Right atrium auricular region (tissue), 2 donors: ENCODE measurements around the gene SEMA5A. TPM values are rescaled to one million over a fixed set of nuclear protein-coding genes. Genes with fewer than 3 reads are reported as not detected.

ENCODE experiments used
- DNase-seq: peaks from one replicate; pipeline ENCODE4 v3.0.0-alpha.2; 2019; ENCODE audit warnings: low spot score
- H3K27ac ChIP-seq, 2 donors: fragments of 200-600 bp; sonication (generic); 1 replicate in 1 of 2; 2 replicates in 1 of 2; pipeline ENCODE4 v1.5.1; 2016 to 2019
- H3K27me3 ChIP-seq, 2 donors: fragments of 200-600 bp; sonication (generic); one replicate each; pipeline versions ENCODE4 v1.5.1 to v1.6.0; 2017 to 2019
- H3K36me3 ChIP-seq: fragments of 200-600 bp; sonication (generic); one replicate; pipeline ENCODE4 v1.5.1; 2016
- H3K4me1 ChIP-seq, 2 donors: fragments of 200-600 bp; sonication (generic); one replicate each; pipeline versions ENCODE4 v1.5.1 to v1.6.0; 2017 to 2019
- H3K4me3 ChIP-seq, 2 donors: fragments of 200-600 bp; sonication (generic); 1 replicate in 1 of 2; 2 replicates in 1 of 2; pipeline ENCODE4 v1.5.1; 2017 to 2019; ENCODE audit warnings: mild to moderate bottlenecking in 1 of 2, moderate library complexity in 1 of 2
- H3K9me3 ChIP-seq, 2 donors: fragments of 200-600 bp; sonication (generic); one replicate each; pipeline ENCODE4 v1.5.1; 2019
- CTCF ChIP-seq, 2 donors: fragments of 200-600 bp; sonication (generic); IDR thresholded peaks; one replicate each; pipeline ENCODE4 v1.5.1; 2019; ENCODE audit warnings: antibody characterized with exemption in 2 of 2
- total RNA-seq, 2 donors: library from RNA; depleted of rRNA; stranded (reverse); fragments of >200 nt; gene quantifications; one replicate each; pipeline ENCODE4 v1.1.0, GENCODE V29; 2016

Gene SEMA5A
- total RNA-seq, 2 donors from 2014 or later, result 14.1 to 26.2 TPM

GRCh38 chr5:9482381-9482780 is 63.5 kb downstream of the SEMA5A start:
- no peaks in the 10 kb centered on the region for H3K27me3 ChIP-seq
- no peak for TF ChIP-seq CTCF (IDR thresholded peaks at IDR 0.05)
- no peak overlapping the region for H3K27ac ChIP-seq
- no peak overlapping the region for H3K4me3 ChIP-seq
- no peak for DNase-seq
- H3K4me1 ChIP-seq, result peaks cover 0 to 6% of the 10 kb centered on the region in 2 donors
- H3K9me3 ChIP-seq, result peaks cover 5 to 11% of the 10 kb centered on the region in 2 donors
- H3K36me3 ChIP-seq, result no peaks in the 10 kb centered on the region

GRCh38 chr5:9480499-9480898 is 65.4 kb downstream of the SEMA5A start:
- Histone ChIP-seq H3K9me3 (peaks cover 5 to 18% of the 10 kb centered on the region in 2 donors), H3K27me3 (no peaks in the 10 kb centered on the region), H3K4me1 (peaks cover 0 to 6% of the 10 kb centered on the region in 2 donors), H3K36me3 (no peaks in the 10 kb centered on the region), H3K4me3 (no peak overlapping the region), H3K27ac (no peak overlapping the region)
- DNase-seq, result no peak
- no peak for TF ChIP-seq CTCF (IDR thresholded peaks at IDR 0.05)

- peaks cover 5 to 18% of the 10 kb centered on the region in 2 donors for H3K9me3 ChIP-seq
- DNase-seq, result no peak
- H3K36me3 ChIP-seq, result no peaks in the 10 kb centered on the region
- no peak for TF ChIP-seq CTCF (IDR thresholded peaks at IDR 0.05)
- H3K4me1 ChIP-seq, result peaks cover 0 to 6% of the 10 kb centered on the region in 2 donors
- no peak overlapping the region for H3K27ac ChIP-seq
- no peak overlapping the region for H3K4me3 ChIP-seq
- H3K27me3 ChIP-seq, result no peaks in the 10 kb centered on the region
Measured at GRCh38 chr5:9479990-9480389, 65.9 kb downstream of the SEMA5A start.

- peaks cover 5 to 18% of the 10 kb centered on the region in 2 donors for H3K9me3 ChIP-seq
- DNase-seq, result no peak
- no peak for TF ChIP-seq CTCF (IDR thresholded peaks at IDR 0.05)
- no peaks in the 10 kb centered on the region for H3K36me3 ChIP-seq
- H3K4me3 ChIP-seq, result no peak overlapping the region
- H3K4me1 ChIP-seq, result peaks cover 0 to 6% of the 10 kb centered on the region in 2 donors
- no peaks in the 10 kb centered on the region for H3K27me3 ChIP-seq
- no peak overlapping the region for H3K27ac ChIP-seq
Measured at GRCh38 chr5:9479361-9479760, 66.5 kb downstream of the SEMA5A start.

- TF ChIP-seq CTCF (IDR thresholded peaks at IDR 0.05), result no peak
- no peak for DNase-seq
- peaks cover 5 to 18% of the 10 kb centered on the region in 2 donors for H3K9me3 ChIP-seq
- H3K4me1 ChIP-seq, result peaks cover 0 to 6% of the 10 kb centered on the region in 2 donors
- H3K27ac ChIP-seq, result no peak overlapping the region
- H3K36me3 ChIP-seq, result no peaks in the 10 kb centered on the region
- no peak overlapping the region for H3K4me3 ChIP-seq
- H3K27me3 ChIP-seq, result no peaks in the 10 kb centered on the region
Measured at GRCh38 chr5:9477537-9477936, 68.3 kb downstream of the SEMA5A start.
